B cell (primary cell): ENCODE data around the gene NTN4. TPM values are rescaled to one million over a fixed set of nuclear protein-coding genes. Genes with fewer than 3 reads are reported as not detected.

Experiments
- ATAC-seq: fragments of 200-7000 bp; cut with Tn5 transposase; one replicate; pipeline ENCODE4 v1.10.0; 2021; ENCODE audit warnings: low read depth, mild to moderate bottlenecking, moderate number of reproducible peaks, moderate library complexity
- CTCF ChIA-PET: fragments of 350-600 bp; sonication (Branson Sonifier 250); formaldehyde crosslinking; loops from one replicate; lab custom pipeline; 2021; ENCODE audit warnings: antibody characterized with exemption, inconsistent platforms; lab: Charles Lee
- POLR2A ChIA-PET: fragments of 350-600 bp; sonication (Branson Sonifier 250); formaldehyde crosslinking; loops from one replicate; lab custom pipeline; 2021; ENCODE audit warnings: antibody characterized with exemption; lab: Charles Lee
- DNase-seq: peaks from one replicate; pipeline ENCODE4 v3.0.0; 2013
- H2AFZ ChIP-seq: 2 replicates; pipeline ENCODE4 v1.6.1; 2012; ENCODE audit warnings: mild to moderate bottlenecking, low read depth, low read length; ENCODE audit not compliant: insufficient read depth, poor library complexity, severe bottlenecking
- H3K27ac ChIP-seq, 2 donors: 1 replicate in 1 of 2; 2 replicates in 1 of 2; pipeline ENCODE4 v1.5.1; 2012 to 2013; ENCODE audit warnings: low read length in 2 of 2, mild to moderate bottlenecking in 2 of 2, moderate library complexity in 1 of 2
- H3K27me3 ChIP-seq, 4 experiments: fragments of 200-600 bp in 1 of 4; sonication (generic) in 1 of 4; replicated peaks in 1 of 4; 1 replicate in 2 of 4; 2 replicates in 2 of 4; pipeline versions ENCODE4 v1.6.1 to v1.7.0; 2013 to 2016; ENCODE audit warnings: low read length in 3 of 4, mild to moderate bottlenecking in 2 of 4, mixed read lengths in 1 of 4, moderate library complexity in 1 of 4; ENCODE audit not compliant: insufficient read depth in 4 of 4, control insufficient read depth in 3 of 4; ENCODE audit errors: control extremely low read depth in 1 of 4
- H3K36me3 ChIP-seq, 2 experiments: replicated peaks in 1 of 2; 1 replicate in 1 of 2; 2 replicates in 1 of 2; pipeline versions ENCODE4 v1.6.1 to v1.7.1; 2013; ENCODE audit warnings: low read length in 1 of 2; ENCODE audit not compliant: insufficient read depth in 2 of 2, control insufficient read depth in 1 of 2; ENCODE audit errors: control extremely low read depth in 1 of 2, extremely low read depth in 1 of 2
- H3K4me1 ChIP-seq, 2 donors: fragments of 200-600 bp in 1 of 2; sonication (generic) in 1 of 2; 1 replicate in 1 of 2; 2 replicates in 1 of 2; pipeline versions ENCODE4 v1.5.1 to v1.6.1; 2013 to 2017; ENCODE audit warnings: low read length in 2 of 2; ENCODE audit not compliant: control insufficient read depth in 2 of 2, insufficient read depth in 2 of 2
- H3K4me2 ChIP-seq: replicated peaks from 2 replicates; pipeline ENCODE3; 2012; ENCODE audit warnings: mild to moderate bottlenecking, low read depth, low read length; ENCODE audit not compliant: poor library complexity, severe bottlenecking
- H3K4me3 ChIP-seq, 5 experiments: fragments of 200-600 bp in 1 of 5; sonication (generic) in 1 of 5; 1 replicate in 3 of 5; 2 replicates in 2 of 5; pipeline versions ENCODE4 v1.5.1 to v1.7.0; 2011 to 2016; ENCODE audit warnings: low read length in 4 of 5, mild to moderate bottlenecking in 4 of 5, low read depth in 2 of 5, control low read depth in 1 of 5, moderate library complexity in 1 of 5; ENCODE audit not compliant: insufficient read depth in 1 of 5; ENCODE audit errors: control extremely low read depth in 1 of 5, extremely low read depth in 1 of 5
- H3K79me2 ChIP-seq: fragments of 200-600 bp; sonication (generic); one replicate; pipeline ENCODE4 v1.6.0; 2016; ENCODE audit warnings: low read length; ENCODE audit not compliant: control insufficient read depth, insufficient read depth
- H3K9ac ChIP-seq: fragments of 200-600 bp; sonication (generic); 2 replicates; pipeline ENCODE4 v1.6.1; 2017; ENCODE audit warnings: mild to moderate bottlenecking, low read length, moderate library complexity
- H3K9me3 ChIP-seq, 3 donors: one replicate each; pipeline versions ENCODE4 v1.6.1 to v1.7.1; 2013; ENCODE audit warnings: low read length in 2 of 3; ENCODE audit not compliant: control insufficient read depth in 2 of 3, insufficient read depth in 1 of 3; ENCODE audit errors: control extremely low read depth in 1 of 3
- H4K20me1 ChIP-seq: 2 replicates; pipeline ENCODE4 v1.6.0; 2012; ENCODE audit warnings: mild to moderate bottlenecking, low read length; ENCODE audit not compliant: insufficient read depth, control insufficient read depth, poor library complexity, severe bottlenecking
- H3K27ac Mint-ChIP-seq: one replicate; pipeline ENCODE4 v1.8.0; 2021; ENCODE audit warnings: mixed read lengths
- H3K27me3 Mint-ChIP-seq: one replicate; pipeline ENCODE4 v1.8.0; 2021; ENCODE audit warnings: mixed read lengths
- H3K4me1 Mint-ChIP-seq: one replicate; pipeline ENCODE4 v1.8.0; 2021; ENCODE audit warnings: mixed read lengths
- H3K4me3 Mint-ChIP-seq: one replicate; pipeline ENCODE4 v1.8.0; 2021; ENCODE audit warnings: mixed read lengths
- H3K9me3 Mint-ChIP-seq: one replicate; pipeline ENCODE4 v1.8.0; 2022; ENCODE audit warnings: mixed read lengths; ENCODE audit not compliant: insufficient read depth
- CTCF ChIP-seq: fragments of 200-600 bp; IDR thresholded peaks from one replicate; pipeline ENCODE4 v1.8.0; 2022; ENCODE audit warnings: antibody characterized with exemption, mild to moderate bottlenecking
- EZH2 ChIP-seq: IDR thresholded peaks from 2 replicates; pipeline ENCODE4 v1.6.1; 2012; ENCODE audit warnings: borderline replicate concordance, low read depth, mild to moderate bottlenecking, moderate library complexity, low read length; ENCODE audit not compliant: insufficient read depth, poor library complexity, severe bottlenecking
- WGBS: methylation state at CpG from one replicate; pipeline ENCODE4 v1.1.5; 2013; ENCODE audit warnings: missing lambda C conversion rate; ENCODE audit not compliant: insufficient coverage; 5-methylcytosine and 5-hydroxymethylcytosine counted together
- intact Hi-C: fragments of 100-400 bp; cut with micrococcal nuclease; formaldehyde crosslinking; loops from one replicate; pipeline ENCODE4 v1.10.0; 2022
- polyA plus RNA-seq: library from polyadenylated mRNA; depleted of rRNA; stranded (reverse); fragments of >200 nt; gene quantifications from 2 replicates; pipeline ENCODE4 v1.2.3, GENCODE V29; 2012
- total RNA-seq, 2 donors: library from RNA; stranded (reverse); fragments of 120-200 nt in 1 of 2; gene quantifications; 1 replicate in 1 of 2; 2 replicates in 1 of 2; pipeline versions ENCODE4 v1.2.3 to v1.2.4, GENCODE V29; 2013 to 2022

The NTN4 gene
- total and polyA plus RNA-seq, 2 donors (not counting 1 experiment from before 2014, with no cell fraction given) = not detected

DNA sequence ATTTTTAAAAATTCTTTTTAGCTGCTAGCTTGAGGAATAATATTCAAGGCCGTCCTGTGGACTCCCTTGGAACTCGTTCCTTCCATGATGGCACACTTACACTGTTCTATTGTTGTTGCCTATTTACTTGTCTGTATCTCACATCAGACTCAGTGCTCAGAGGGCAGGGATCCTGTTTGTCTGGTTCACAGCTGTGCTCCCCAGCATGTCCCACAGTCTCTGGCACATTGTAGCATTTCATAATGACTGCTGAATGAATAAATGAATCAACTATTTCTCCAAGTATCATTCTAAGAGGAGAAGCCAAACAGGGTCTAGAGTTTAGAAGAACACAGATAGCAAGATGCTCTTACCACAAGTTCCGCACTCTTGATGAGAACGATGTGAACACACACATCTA is 48.0 kb downstream of the NTN4 start:
- WGBS = 100% methylated on average over 2 of the region's 4 CpGs

GRCh38 chr12:95741635-95742034 is 48.9 kb downstream of the NTN4 start:
- CTCF ChIA-PET = no interaction called here
- Histone ChIP-seq H3K36me3 (no peaks in the 10 kb centered on the region), H3K27me3 (no peaks in the 10 kb centered on the region), H4K20me1 (no peaks in the 10 kb centered on the region), H3K9ac (no peak overlapping the region), H3K4me3 (no peak overlapping the region), H3K4me2 (no peak overlapping the region), H2AFZ (no peak overlapping the region), H3K79me2 (no peaks in the 10 kb centered on the region), H3K27ac (no peak overlapping the region), H3K9me3 (peaks cover 0 to 7% (median 2%) of the 10 kb centered on the region in 3 donors), H3K4me1 (no peaks in the 10 kb centered on the region)
- Mint-ChIP-seq H3K27ac (no peak overlapping the region), H3K4me3 (no peak overlapping the region), H3K27me3 (peaks cover 24% of the 10 kb centered on the region), H3K4me1 (no peaks in the 10 kb centered on the region), H3K9me3 (peaks cover 10% of the 10 kb centered on the region)
- no CpG with 5 or more reads among the region's 3 CpGs for WGBS
- POLR2A ChIA-PET = no interaction called here
- TF ChIP-seq CTCF = no peak
- TF ChIP-seq EZH2 = no peak
- DNase-seq = no peak
- ATAC-seq = no peak
- intact Hi-C loops = no loop called here

More for the DNA sequence above, 48.0 kb downstream of the NTN4 start:
- no peak overlapping the region for H3K4me2 ChIP-seq
- H3K27me3 ChIP-seq = no peaks in the 10 kb centered on the region
- intact Hi-C loops = no loop called here
- Mint-ChIP-seq H3K9me3 (peaks cover 10% of the 10 kb centered on the region), H3K4me1 (no peaks in the 10 kb centered on the region), H3K27me3 (peaks cover 24% of the 10 kb centered on the region), H3K4me3 (no peak overlapping the region), H3K27ac (no peak overlapping the region)
- H3K9me3 ChIP-seq = peaks cover 0 to 7% (median 2%) of the 10 kb centered on the region in 3 donors
- no peak for ATAC-seq
- H3K4me3 ChIP-seq = no peak overlapping the region
- ChIA-PET CTCF (no interaction called here), POLR2A (no interaction called here)
- no peaks in the 10 kb centered on the region for H4K20me1 ChIP-seq
- H3K36me3 ChIP-seq = no peaks in the 10 kb centered on the region
- no peak overlapping the region for H3K27ac ChIP-seq
- DNase-seq = no peak
- no peak overlapping the region for H2AFZ ChIP-seq
- H3K9ac ChIP-seq = no peak overlapping the region
- H3K79me2 ChIP-seq = no peaks in the 10 kb centered on the region
- no peak for TF ChIP-seq EZH2
- no peak for TF ChIP-seq CTCF
- no peaks in the 10 kb centered on the region for H3K4me1 ChIP-seq
